HEK293 (cell line): ENCODE results near the gene ABCB4.

ENCODE experiments used
- CTCF ChIA-PET: fragments of 350-600 bp; formaldehyde crosslinking; extraction: SDS; loops from one replicate; lab custom pipeline; 2021; ENCODE audit warnings: antibody characterized with exemption; lab: Yijun Ruan, JAX
- POLR2A ChIA-PET: fragments of 300-600 bp; formaldehyde crosslinking; extraction: SDS; loops from one replicate; lab custom pipeline; 2020; ENCODE audit warnings: antibody characterized with exemption, inconsistent platforms; lab: Yijun Ruan, JAX
- H3K27ac ChIP-seq: fragments of 200-500 bp; sonication (Bioruptor generic); 2 replicates; pipeline ENCODE4 v1.5.1; 2014; ENCODE audit warnings: low read depth, low read length, control low read depth, inconsistent platforms; ENCODE audit errors: extremely low read depth
- H3K36me3 ChIP-seq, 2 experiments: fragments of 200-500 bp in 1 of 2; sonication (Bioruptor generic) in 1 of 2; 1 replicate in 1 of 2; 2 replicates in 1 of 2; pipeline ENCODE4 v1.5.1; 2014 to 2017; ENCODE audit warnings: inconsistent platforms in 2 of 2, low read length in 2 of 2; ENCODE audit not compliant: control insufficient read depth in 2 of 2, insufficient read depth in 1 of 2
- H3K4me1 ChIP-seq: fragments of 200-500 bp; sonication (Bioruptor generic); 2 replicates; pipeline ENCODE4 v1.5.1; 2014; ENCODE audit warnings: mild to moderate bottlenecking, low read length, inconsistent platforms; ENCODE audit not compliant: control insufficient read depth, insufficient read depth
- H3K4me3 ChIP-seq: 2 replicates; pipeline ENCODE4 v1.5.1; 2011; ENCODE audit warnings: low read depth, mild to moderate bottlenecking, control low read depth, low read length, moderate library complexity
- H3K9me3 ChIP-seq: fragments of 200-500 bp; sonication (Bioruptor generic); 2 replicates; pipeline ENCODE4 v1.5.1; 2014; ENCODE audit warnings: low read depth, low read length, inconsistent platforms; ENCODE audit not compliant: control insufficient read depth, insufficient read depth
- GLI2 ChIP-seq: fragments of 450-650 bp; formaldehyde crosslinking; IDR thresholded peaks from 2 replicates; pipeline ENCODE4; 2017; ENCODE audit warnings: missing biosample characterization, missing genetic modification characterization, low read depth, borderline replicate concordance
- MYNN ChIP-seq: fragments of 450-650 bp; formaldehyde crosslinking; IDR thresholded peaks from 2 replicates; pipeline ENCODE4 v1.5.1; 2016; ENCODE audit warnings: missing biosample characterization, missing genetic modification characterization, borderline replicate concordance
- PRDM10 ChIP-seq: fragments of 450-650 bp; formaldehyde crosslinking; IDR thresholded peaks from 2 replicates; pipeline ENCODE4 v1.5.1; 2016; ENCODE audit warnings: missing biosample characterization, missing genetic modification characterization
- ZBTB11 ChIP-seq: fragments of 450-650 bp; formaldehyde crosslinking; conservative IDR thresholded peaks from 2 replicates; pipeline ENCODE4 v1.5.1; 2016; ENCODE audit warnings: low read depth, missing biosample characterization, missing genetic modification characterization
- ZNF10 ChIP-seq: fragments of 450-650 bp; formaldehyde crosslinking; IDR thresholded peaks from 2 replicates; pipeline ENCODE4 v1.5.1; 2017; ENCODE audit warnings: missing biosample characterization, missing genetic modification characterization
- ZNF239 ChIP-seq: fragments of 450-650 bp; formaldehyde crosslinking; IDR thresholded peaks from 2 replicates; pipeline ENCODE4 v1.5.1; 2016; ENCODE audit warnings: missing biosample characterization, missing genetic modification characterization
- ZNF341 ChIP-seq: fragments of 450-650 bp; formaldehyde crosslinking; IDR thresholded peaks from 2 replicates; pipeline ENCODE4; 2016; ENCODE audit warnings: low read depth, missing biosample characterization, missing genetic modification characterization
- ZNF449 ChIP-seq: fragments of 450-650 bp; formaldehyde crosslinking; IDR thresholded peaks from 2 replicates; pipeline ENCODE4 v1.5.1; 2017; ENCODE audit warnings: missing biosample characterization, mild to moderate bottlenecking, missing genetic modification characterization, moderate library complexity
- ZNF510 ChIP-seq: fragments of 450-650 bp; formaldehyde crosslinking; IDR thresholded peaks from 2 replicates; pipeline ENCODE4 v1.5.1; 2018; ENCODE audit warnings: mild to moderate bottlenecking, missing genetic modification characterization, missing biosample characterization; ENCODE audit not compliant: insufficient replicate concordance
- ZNF521 ChIP-seq: fragments of 450-650 bp; formaldehyde crosslinking; IDR thresholded peaks from 2 replicates; pipeline ENCODE4 v1.5.1; 2017; ENCODE audit warnings: missing biosample characterization, mild to moderate bottlenecking, missing genetic modification characterization
- ZNF548 ChIP-seq: fragments of 450-650 bp; formaldehyde crosslinking; IDR thresholded peaks from 2 replicates; pipeline ENCODE4 v1.5.1; 2016; ENCODE audit warnings: missing biosample characterization, missing genetic modification characterization
- ZNF645 ChIP-seq: fragments of 450-650 bp; formaldehyde crosslinking; IDR thresholded peaks from 2 replicates; pipeline ENCODE4; 2016; ENCODE audit warnings: missing biosample characterization, missing genetic modification characterization
- ZNF701 ChIP-seq: fragments of 450-650 bp; formaldehyde crosslinking; IDR thresholded peaks from 2 replicates; pipeline ENCODE4 v1.5.1; 2016; ENCODE audit warnings: missing biosample characterization, missing genetic modification characterization
- ZNF785 ChIP-seq: fragments of 450-650 bp; formaldehyde crosslinking; IDR thresholded peaks from 2 replicates; pipeline ENCODE4 v1.5.1; 2016; ENCODE audit warnings: missing biosample characterization, missing genetic modification characterization
- TF ChIP-seq, protein P1 (sequence below): fragments of 450-650 bp; formaldehyde crosslinking; IDR thresholded peaks from 2 replicates; pipeline ENCODE4 v1.5.1; 2017; ENCODE audit warnings: missing biosample characterization, missing genetic modification characterization

ABCB4 gene

GRCh38 chr7:87480386-87480785 is 4.9 kb upstream of the ABCB4 start (continued):
- TF ChIP-seq, protein P1, sequence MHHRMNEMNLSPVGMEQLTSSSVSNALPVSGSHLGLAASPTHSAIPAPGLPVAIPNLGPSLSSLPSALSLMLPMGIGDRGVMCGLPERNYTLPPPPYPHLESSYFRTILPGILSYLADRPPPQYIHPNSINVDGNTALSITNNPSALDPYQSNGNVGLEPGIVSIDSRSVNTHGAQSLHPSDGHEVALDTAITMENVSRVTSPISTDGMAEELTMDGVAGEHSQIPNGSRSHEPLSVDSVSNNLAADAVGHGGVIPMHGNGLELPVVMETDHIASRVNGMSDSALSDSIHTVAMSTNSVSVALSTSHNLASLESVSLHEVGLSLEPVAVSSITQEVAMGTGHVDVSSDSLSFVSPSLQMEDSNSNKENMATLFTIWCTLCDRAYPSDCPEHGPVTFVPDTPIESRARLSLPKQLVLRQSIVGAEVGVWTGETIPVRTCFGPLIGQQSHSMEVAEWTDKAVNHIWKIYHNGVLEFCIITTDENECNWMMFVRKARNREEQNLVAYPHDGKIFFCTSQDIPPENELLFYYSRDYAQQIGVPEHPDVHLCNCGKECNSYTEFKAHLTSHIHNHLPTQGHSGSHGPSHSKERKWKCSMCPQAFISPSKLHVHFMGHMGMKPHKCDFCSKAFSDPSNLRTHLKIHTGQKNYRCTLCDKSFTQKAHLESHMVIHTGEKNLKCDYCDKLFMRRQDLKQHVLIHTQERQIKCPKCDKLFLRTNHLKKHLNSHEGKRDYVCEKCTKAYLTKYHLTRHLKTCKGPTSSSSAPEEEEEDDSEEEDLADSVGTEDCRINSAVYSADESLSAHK (tag by site-specific recombination) = no peak
- TF ChIP-seq MYNN (tag by site-specific recombination) (no peak), ZNF645 (no peak)

DNA sequence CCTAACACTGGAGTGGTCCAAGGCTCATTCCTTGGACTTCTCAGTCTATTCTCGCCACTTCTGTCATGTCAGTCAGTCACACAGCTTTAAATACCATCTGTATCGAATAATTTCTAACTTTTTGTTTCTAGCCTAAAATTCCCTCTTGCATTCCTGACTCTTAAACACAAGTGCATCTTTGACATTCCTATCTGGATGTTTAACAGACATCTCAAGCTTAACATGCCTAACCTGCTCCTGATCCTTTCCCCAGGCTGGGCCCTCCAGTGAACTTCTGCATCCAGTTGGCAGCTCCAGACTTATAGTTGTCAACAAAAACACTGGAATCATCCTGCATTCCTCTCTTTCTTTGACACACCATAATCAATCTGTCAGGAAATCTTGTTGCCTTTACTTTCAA is 4.5 kb upstream of the ABCB4 start:
- ChIA-PET CTCF (interaction anchor here (0.7 kb wide), 1 partner anchor 8 kb away, joined by 3 read pairs; no protein-coding TSS in a partner anchor), POLR2A (no interaction called here)
- no peak for TF ChIP-seq ZNF510 (tag by site-specific recombination)
- no peak for TF ChIP-seq ZNF239 (tag by site-specific recombination)
- no peak for TF ChIP-seq ZNF521 (tag by site-specific recombination)
- TF ChIP-seq ZNF785 (tag by site-specific recombination) = no peak
- no peak for TF ChIP-seq ZBTB11 (tag by site-specific recombination)
- TF ChIP-seq ZNF548 (tag by site-specific recombination) = no peak
- TF ChIP-seq ZNF449 (tag by site-specific recombination) = no peak
- TF ChIP-seq ZNF10 (tag by site-specific recombination) = no peak
- TF ChIP-seq ZNF701 (tag by site-specific recombination) = no peak
- no peak for TF ChIP-seq PRDM10 (tag by site-specific recombination)
- TF ChIP-seq GLI2 (tag by site-specific recombination) = no peak
- no peak for TF ChIP-seq ZNF341 (tag by site-specific recombination)

More for the DNA sequence above, 4.5 kb upstream of the ABCB4 start:
- Histone ChIP-seq H3K27ac (no peak overlapping the region), H3K9me3 (no peaks in the 10 kb centered on the region), H3K4me3 (no peak overlapping the region), H3K36me3 (no peaks in the 10 kb centered on the region), H3K4me1 (peaks cover 2% of the 10 kb centered on the region; the same call in 1 of the 2 replicates)
